ENCODE data around the gene PSTPIP1.
A peak's percentile ranks its signal among the peaks of the same experiment; 100 is the strongest.

DNA sequence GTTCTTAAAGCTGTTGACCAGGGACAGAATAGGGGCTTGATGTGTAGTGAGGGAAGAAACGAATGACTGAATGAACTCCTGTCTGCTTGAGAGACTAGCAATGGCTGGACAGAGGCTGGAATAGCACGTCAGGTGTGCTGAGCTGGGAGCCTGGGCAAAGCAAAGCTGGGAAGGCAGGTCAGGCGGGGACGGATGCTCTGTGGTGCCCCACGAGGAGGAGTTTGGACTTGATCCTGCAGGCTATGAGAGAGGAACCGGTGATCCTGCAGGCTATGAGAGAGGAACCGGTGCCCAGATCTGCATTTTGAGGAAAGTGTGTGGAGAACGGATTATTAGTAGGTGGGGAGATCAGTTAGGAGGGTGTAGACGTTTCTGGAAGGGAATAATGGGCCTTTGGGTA, 31.3 kb upstream of the PSTPIP1 start:
- TF ChIP-seq ZNF644 (CRISPR knock-in tag; IDR thresholded peaks at IDR 0.05; ENCODE audit: low read depth): no peak
- peak; percentile 25 for TF ChIP-seq CTCF (CRISPR knock-in tag; IDR thresholded peaks at IDR 0.05)
- TF ChIP-seq, protein P1, sequence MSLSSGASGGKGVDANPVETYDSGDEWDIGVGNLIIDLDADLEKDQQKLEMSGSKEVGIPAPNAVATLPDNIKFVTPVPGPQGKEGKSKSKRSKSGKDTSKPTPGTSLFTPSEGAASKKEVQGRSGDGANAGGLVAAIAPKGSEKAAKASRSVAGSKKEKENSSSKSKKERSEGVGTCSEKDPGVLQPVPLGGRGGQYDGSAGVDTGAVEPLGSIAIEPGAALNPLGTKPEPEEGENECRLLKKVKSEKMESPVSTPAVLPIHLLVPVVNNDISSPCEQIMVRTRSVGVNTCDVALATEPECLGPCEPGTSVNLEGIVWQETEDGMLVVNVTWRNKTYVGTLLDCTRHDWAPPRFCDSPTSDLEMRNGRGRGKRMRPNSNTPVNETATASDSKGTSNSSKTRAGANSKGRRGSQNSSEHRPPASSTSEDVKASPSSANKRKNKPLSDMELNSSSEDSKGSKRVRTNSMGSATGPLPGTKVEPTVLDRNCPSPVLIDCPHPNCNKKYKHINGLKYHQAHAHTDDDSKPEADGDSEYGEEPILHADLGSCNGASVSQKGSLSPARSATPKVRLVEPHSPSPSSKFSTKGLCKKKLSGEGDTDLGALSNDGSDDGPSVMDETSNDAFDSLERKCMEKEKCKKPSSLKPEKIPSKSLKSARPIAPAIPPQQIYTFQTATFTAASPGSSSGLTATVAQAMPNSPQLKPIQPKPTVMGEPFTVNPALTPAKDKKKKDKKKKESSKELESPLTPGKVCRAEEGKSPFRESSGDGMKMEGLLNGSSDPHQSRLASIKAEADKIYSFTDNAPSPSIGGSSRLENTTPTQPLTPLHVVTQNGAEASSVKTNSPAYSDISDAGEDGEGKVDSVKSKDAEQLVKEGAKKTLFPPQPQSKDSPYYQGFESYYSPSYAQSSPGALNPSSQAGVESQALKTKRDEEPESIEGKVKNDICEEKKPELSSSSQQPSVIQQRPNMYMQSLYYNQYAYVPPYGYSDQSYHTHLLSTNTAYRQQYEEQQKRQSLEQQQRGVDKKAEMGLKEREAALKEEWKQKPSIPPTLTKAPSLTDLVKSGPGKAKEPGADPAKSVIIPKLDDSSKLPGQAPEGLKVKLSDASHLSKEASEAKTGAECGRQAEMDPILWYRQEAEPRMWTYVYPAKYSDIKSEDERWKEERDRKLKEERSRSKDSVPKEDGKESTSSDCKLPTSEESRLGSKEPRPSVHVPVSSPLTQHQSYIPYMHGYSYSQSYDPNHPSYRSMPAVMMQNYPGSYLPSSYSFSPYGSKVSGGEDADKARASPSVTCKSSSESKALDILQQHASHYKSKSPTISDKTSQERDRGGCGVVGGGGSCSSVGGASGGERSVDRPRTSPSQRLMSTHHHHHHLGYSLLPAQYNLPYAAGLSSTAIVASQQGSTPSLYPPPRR (CRISPR knock-in tag; IDR thresholded peaks at IDR 0.05; ENCODE audit: borderline replicate concordance): no peak
- no peak for TF ChIP-seq ELF4 (CRISPR knock-in tag; IDR thresholded peaks at IDR 0.05; ENCODE audit: borderline replicate concordance)
- TF ChIP-seq ZNF276 (CRISPR knock-in tag; IDR thresholded peaks at IDR 0.05; ENCODE audit: low read depth): no peak

All from HepG2 (cell line).